Vagina (tissue), 2 donors: ENCODE data around the gene GFOD1.

ENCODE experiments used
- CTCF ChIP-seq, 3 experiments: fragments of 450-650 bp in 2 of 3; fragments of 200-600 bp in 1 of 3; sonication (generic) in 1 of 3; IDR thresholded peaks; one replicate each; pipeline ENCODE4 v1.5.1; 2017 to 2019; ENCODE audit warnings: antibody characterized with exemption in 3 of 3, mild to moderate bottlenecking in 2 of 3, moderate library complexity in 2 of 3
- POLR2A ChIP-seq, 2 donors: fragments of 450-650 bp; IDR thresholded peaks; one replicate each; pipeline ENCODE4 v1.6.1; 2017; ENCODE audit warnings: antibody characterized with exemption in 2 of 2, mild to moderate bottlenecking in 2 of 2, moderate library complexity in 2 of 2
- POLR2AphosphoS5 ChIP-seq, 2 donors: sonication (generic); formaldehyde crosslinking; IDR thresholded peaks; one replicate each; pipeline ENCODE4 v1.9.0; 2017; ENCODE audit warnings: antibody characterized with exemption in 2 of 2, mild to moderate bottlenecking in 2 of 2, low read depth in 1 of 2; ENCODE audit not compliant: insufficient read depth in 1 of 2

- no peak for TF ChIP-seq POLR2AphosphoS5 (IDR thresholded peaks at IDR 0.05; ENCODE audit: insufficient read depth in 1 of 2, low read depth in 1 of 2)
- TF ChIP-seq CTCF (IDR thresholded peaks at IDR 0.05), result no peak
- no peak for TF ChIP-seq POLR2A (IDR thresholded peaks at IDR 0.05)
These were observed 5.0 kb upstream of the GFOD1 start for GRCh38 chr6:13492357-13492756.
